HG03060 (cell line): ENCODE results near the gene SH3YL1.

Experiments
- ATAC-seq: cut with Tn5 transposase; IDR thresholded peaks from one replicate; pipeline ENCODE4 v1.9.1; 2021; ENCODE audit warnings: low read depth, moderate number of reproducible peaks; ENCODE audit not compliant: unreplicated experiment

SH3YL1 gene

DNA sequence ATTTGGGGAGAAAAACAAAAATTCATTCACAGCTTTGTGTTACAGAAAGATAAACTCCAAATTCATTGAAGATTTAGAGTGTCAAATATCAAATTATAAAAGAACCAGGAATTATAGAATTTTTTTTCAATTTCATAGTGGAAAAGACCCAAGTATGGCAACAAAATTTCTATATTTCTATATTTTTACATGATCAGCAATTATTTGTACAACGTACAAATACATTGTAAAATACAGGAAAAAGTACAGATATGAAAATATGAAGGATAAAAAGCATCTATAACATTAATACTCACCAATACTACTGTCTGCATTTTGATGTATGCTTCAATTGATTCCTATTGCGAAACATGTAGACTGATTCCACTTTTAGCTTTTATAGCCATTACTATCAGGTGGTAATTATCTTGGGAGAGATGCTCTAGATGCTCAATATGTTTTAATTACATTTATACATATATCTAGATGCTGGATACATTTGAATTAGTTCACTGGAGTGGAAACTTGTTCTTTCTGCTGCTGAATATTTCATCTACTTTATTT is 4.0 kb downstream of the SH3YL1 start:
- ATAC-seq: no peak

GRCh38 chr2:258933-259332 is 4.9 kb downstream of the SH3YL1 start:
- ATAC-seq: no peak

DNA sequence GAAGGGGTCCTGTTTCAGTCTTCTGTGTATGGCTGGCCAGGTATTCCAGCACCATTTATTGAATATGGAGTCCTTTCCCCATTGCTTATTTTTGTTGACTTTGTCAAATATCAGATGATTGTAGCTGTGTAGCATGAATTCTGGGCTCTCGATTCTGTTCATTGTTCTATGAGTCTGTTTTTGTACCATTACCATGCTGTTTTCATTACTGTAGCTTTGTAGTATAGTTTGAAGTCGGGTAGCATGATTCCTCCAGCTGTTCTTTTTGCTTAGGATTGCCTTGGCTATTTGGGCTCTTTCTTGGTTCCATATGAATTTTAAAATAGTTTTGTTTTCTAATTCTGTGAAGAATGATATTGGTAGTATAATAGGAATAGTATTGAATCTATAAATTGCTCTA is 6.0 kb downstream of the SH3YL1 start:
- ATAC-seq: no peak

GRCh38 chr2:257429-257828 is 6.4 kb downstream of the SH3YL1 start:
- no peak for ATAC-seq

DNA sequence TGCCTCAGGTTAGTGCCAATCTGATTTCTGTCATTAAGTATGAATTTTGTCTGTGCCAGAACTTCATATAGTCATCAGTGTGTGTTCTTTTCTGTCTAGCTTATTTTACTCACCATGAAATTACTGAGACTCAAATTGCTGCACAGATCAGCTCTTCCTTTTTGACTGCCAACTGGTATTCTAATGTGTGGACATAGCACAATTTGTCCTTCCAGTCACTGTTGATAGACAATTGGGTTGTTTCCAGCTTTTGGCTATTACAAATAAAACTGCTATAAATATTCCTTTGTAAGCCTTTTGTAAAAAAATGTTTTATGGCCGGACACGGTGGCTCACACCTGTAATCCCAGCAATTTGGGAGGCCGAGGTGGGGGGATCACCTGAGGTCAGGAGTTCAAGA is 7.7 kb downstream of the SH3YL1 start:
- no peak for ATAC-seq

DNA sequence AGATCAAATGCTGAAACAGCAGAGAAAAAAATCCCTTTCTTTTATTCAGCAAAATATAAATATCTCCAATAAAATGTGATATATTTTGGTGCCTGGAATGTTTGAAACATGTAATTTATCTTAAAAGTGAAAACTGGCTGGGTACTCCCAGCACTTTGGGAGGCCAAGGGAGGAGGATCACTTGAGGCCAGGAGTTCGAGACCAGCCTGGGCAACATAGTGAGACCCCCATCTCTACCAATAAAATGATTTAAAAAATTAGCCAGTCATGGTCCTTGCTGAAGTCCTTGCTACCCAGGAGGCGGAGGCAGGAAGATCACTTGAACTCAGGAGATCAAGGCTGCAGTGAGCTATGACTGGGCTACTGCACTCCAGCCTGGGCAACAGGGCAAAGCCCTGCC is 8.6 kb downstream of the SH3YL1 start:
- ATAC-seq: no peak

- no peak for ATAC-seq
Observed at GRCh38 chr2:254241-254640, 9.6 kb downstream of the SH3YL1 start.

DNA sequence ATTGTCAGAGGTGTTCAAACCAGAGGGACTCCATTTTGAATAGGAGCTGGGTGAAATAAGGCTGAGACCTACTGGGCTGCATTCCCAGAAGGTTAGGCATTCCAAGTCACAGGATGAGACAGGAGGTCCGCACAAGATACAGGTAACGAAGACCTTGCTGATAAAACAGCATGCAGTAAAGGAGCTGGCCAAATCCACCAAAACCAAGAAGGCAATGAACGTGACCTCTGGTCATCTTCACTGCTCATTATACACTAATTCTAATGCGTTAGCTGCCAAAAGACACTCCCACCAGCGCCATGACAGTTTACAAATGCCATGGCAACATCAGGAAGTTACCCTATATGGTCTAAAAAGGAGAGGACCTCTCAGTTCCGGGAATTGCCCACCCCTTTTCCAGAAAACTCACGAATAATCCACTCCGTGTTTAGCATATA is 10.6 kb downstream of the SH3YL1 start:
- no peak for ATAC-seq

DNA sequence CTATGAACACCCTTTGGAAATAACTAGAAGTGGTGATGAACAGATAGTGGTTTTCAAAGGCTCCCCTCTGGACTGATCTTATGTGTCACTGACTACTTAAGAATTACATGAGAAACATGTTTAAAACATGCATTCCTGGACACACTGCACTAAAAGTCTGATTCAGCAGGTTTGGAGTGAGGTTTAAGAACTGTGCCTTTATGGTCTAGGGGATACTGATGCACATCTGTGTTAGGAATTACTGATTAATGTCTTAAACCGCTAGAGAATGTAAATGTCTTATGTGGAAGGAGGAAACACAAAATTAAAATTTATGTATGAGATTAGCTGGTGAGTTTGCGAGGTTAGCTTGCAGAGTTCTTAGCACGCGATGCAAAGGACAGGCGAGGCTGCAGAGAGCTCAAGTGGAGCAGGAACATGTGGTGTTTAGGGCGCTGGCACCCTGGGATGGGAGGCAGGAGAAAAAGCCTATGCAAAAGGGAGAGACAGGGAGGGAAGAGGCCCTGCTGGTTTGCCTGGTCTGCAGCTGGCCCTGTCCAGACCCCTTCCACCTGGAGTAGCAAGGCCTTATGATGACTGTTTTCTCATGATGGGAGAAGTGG is 11.7 kb downstream of the SH3YL1 start:
- no peak for ATAC-seq

DNA sequence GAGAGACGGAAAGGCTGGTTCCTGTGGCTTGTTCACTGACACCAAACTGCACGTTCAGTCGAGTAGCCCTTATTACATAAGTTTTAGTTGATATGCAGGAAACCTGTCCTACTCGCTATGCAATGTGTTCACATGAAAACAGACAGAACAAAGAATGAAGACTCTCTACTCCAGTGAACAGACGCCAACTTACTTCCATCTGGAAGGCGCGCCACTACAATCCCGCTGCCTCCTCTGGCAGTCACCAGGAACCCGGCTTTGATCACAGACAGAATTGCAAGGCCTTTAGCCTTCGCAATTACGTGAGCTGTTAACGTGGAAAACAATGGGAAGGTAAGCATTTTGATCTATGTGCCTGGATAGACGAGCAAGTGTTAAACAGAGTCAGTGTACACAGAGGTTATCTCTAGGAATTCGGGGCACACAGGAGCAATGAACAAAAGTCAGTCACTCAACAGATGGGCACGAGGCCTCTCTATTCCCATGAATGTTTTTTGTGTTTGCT is 14.2 kb downstream of the SH3YL1 start:
- no peak for ATAC-seq

DNA sequence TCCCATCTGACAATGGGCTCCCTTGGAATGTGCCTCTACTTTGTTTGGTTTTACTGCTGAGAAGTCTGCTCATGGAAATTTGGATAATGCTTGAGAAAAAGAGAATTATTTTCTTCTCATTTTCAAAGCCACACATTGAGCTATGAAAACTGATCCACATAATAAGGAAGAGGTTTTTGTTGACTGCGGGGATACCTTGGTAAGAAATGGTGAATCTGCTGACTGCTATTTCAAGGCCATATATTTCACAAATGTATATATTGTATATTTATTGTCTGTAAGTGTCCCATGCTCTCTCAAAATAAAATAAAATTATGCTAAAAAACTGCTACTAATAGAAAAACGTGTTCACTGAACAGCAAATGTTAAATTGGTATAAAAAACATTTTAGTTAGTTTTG is 15.1 kb downstream of the SH3YL1 start:
- no peak for ATAC-seq

DNA sequence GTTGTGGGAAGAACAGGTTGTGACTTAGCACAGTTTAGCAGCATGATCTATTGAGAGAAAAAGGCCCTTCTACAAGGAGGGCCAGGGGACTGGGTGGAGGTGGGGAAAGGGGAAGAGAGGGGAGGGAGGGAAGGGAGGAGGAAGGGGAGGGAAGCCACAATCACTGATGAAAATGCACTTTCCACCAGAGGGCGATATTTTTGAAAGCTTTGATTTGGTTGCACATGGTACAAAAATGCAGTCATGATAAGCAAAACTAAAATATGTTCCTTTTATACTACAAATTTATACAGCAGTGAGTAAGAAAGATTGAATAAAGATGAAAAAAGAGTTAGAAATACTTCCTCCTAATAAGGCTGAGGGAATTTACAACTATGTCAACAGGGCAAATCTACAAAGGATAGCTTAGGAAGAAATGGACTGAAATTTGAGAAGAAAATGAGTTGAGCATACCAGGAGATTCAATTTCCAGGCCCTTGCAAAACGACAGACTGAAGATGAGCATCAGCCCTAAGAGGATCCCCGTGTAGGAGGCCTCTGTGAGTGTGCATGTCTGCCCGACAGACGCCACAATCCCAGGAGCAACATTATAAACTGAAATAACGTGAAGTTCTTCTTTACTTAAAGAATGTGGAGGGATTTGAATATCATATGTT is 17.2 kb downstream of the SH3YL1 start:
- ATAC-seq: no peak

DNA sequence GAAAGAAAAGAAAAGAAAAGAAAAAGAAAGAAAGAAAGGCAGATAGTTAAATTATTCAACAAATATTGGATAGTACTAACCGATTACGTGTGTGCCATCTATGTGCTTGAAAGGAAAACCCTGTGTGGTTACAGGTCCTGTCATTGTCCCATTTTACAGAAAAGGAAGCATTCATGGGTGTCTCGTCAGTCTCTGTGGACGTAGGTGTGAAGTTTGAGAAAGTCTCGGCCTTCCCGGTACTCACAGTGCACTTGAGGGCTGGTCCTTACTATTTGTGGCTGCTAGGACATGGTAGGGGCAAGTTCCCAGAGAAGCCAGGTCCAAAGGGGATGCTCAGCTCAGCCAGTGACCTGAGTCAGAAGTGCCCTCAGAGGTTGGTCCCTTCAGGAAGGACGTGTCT is 19.3 kb downstream of the SH3YL1 start:
- ATAC-seq: no peak

- ATAC-seq: no peak
Observed at GRCh38 chr2:238869-239268, 25.0 kb downstream of the SH3YL1 start.

DNA sequence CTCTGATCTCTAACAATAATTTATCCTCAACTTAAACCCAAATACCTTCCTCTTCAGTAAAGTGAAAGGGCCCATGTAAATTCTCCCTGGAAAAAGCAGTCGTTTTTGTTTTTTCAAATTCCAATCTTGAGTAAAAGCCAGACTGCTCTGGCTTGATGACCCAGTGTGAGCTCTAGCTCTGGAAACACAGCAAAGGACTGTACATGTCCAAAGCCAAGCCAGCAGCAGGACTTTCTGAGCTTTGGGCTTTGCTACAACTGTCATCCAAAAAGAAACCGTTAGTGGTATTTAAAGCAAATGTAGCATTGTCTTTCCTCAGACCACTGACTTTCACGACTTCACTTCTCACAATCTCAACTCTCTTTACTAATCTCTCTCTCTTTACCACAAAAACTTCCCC is 25.4 kb downstream of the SH3YL1 start:
- no peak for ATAC-seq

GRCh38 chr2:237878-238277 is 26.0 kb downstream of the SH3YL1 start:
- no peak for ATAC-seq

GRCh38 chr2:236993-237539 is 26.8 kb downstream of the SH3YL1 start:
- ATAC-seq: no peak

GRCh38 chr2:234421-234820 is 29.4 kb downstream of the SH3YL1 start:
- no peak for ATAC-seq

DNA sequence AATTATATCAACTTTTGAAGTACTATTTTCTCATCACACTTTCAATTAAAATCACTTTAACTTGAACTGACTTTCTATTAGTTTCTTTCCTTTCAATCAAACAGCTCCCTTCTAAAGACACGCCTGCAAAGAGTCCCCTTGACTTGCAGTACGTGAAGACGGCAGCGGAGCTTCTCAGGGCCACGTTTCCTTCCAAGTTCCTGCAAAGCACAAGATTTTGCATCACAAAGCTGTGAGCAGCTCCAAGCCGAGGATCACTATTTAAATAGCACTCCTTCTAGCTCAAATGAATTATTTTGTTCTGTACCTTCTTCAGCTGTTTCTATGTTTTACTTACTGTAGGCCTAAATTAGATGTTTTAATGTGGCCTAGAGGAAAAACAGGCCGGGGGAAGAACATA is 30.8 kb downstream of the SH3YL1 start:
- no peak for ATAC-seq

GRCh38 chr2:231521-232185 is 32.2 kb downstream of the SH3YL1 start:
- no peak for ATAC-seq

DNA sequence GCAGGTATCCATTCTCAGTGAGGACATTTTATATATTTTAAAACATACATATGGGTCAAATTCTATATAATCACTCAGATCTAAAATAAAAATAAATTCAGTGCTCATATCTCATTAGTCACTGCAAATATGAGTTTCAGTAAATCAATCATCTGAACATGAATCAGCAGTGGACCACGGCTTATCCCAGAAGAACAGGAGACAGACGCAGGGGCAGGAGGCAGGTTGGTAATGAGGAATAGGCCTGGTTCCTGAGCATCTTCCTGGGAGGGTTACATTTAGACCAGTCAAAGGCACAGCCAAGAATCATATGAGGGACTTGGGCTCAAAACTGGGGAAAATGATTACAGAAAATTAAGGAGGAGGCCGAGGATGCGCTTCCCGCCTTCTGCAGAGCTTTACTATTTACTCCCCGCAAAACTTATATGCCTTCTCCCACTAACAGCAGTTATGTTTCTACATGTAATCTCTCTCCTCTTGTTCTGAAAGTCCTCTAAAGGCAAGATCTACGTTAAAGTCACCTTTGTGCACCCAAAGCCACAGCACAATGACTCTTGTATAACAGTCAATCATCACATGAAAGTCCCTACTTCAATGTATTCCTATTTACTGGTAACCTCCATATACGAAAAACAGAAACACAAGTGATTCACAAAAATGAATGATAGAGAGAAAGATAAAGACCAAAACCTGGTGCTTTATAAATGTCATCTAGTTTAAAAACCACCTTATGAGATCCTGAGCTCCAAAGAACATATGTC is 35.1 kb downstream of the SH3YL1 start:
- ATAC-seq: no peak
